MCF 10A (cell line): ENCODE measurements around the gene FCMR. TPM values are rescaled to one million over a fixed set of nuclear protein-coding genes. Genes with fewer than 3 reads are reported as not detected.

ENCODE experiments used
- BruUV-seq: library from RNA; stranded (reverse); fragments of 400-500 nt; replicated peaks from 2 replicates; lab custom pipeline; 2021; lab: Mats Ljungman, UMichigan
- CTCF ChIA-PET: fragments of 300-600 bp; sonication (Branson Sonifier 250); formaldehyde crosslinking; extraction: SDS; loops from one replicate; lab custom pipeline; 2021; ENCODE audit warnings: antibody characterized with exemption, inconsistent platforms; lab: Yijun Ruan, JAX
- POLR2A ChIA-PET: fragments of 300-600, 350-650 bp; sonication (Branson Sonifier 250); formaldehyde crosslinking; extraction: SDS; loops from one replicate; lab custom pipeline; 2020; ENCODE audit warnings: antibody characterized with exemption, inconsistent platforms; lab: Yijun Ruan, JAX
- DNase-seq: peaks from one replicate; pipeline ENCODE4 v3.0.0-alpha.2; 2018; ENCODE audit not compliant: unreplicated experiment
- H3K27ac Mint-ChIP-seq: one replicate; pipeline ENCODE4 v1.8.0; 2022; ENCODE audit warnings: mild to moderate bottlenecking, low read depth, mixed read lengths; ENCODE audit not compliant: unreplicated experiment
- H3K27me3 Mint-ChIP-seq: one replicate; pipeline ENCODE4 v1.8.0; 2022; ENCODE audit warnings: mixed read lengths; ENCODE audit not compliant: insufficient read depth, unreplicated experiment
- H3K36me3 Mint-ChIP-seq: one replicate; pipeline ENCODE4 v1.8.0; 2022; ENCODE audit warnings: mild to moderate bottlenecking, moderate library complexity, mixed read lengths; ENCODE audit not compliant: insufficient read depth, unreplicated experiment
- H3K4me1 Mint-ChIP-seq: one replicate; pipeline ENCODE4 v1.8.0; 2022; ENCODE audit warnings: mixed read lengths; ENCODE audit not compliant: insufficient read depth, unreplicated experiment
- H3K4me3 Mint-ChIP-seq: one replicate; pipeline ENCODE4 v1.8.0; 2022; ENCODE audit warnings: mild to moderate bottlenecking, moderate library complexity, mixed read lengths; ENCODE audit not compliant: unreplicated experiment
- H3K9me3 Mint-ChIP-seq: one replicate; pipeline ENCODE4 v1.8.0; 2022; ENCODE audit warnings: mixed read lengths; ENCODE audit not compliant: unreplicated experiment
- CTCF ChIP-seq: fragments of 200-600 bp; IDR thresholded peaks from one replicate; pipeline ENCODE4 v1.8.0; 2022; ENCODE audit warnings: antibody characterized with exemption, mild to moderate bottlenecking; ENCODE audit not compliant: unreplicated experiment
- intact Hi-C: fragments of 100-400 bp; cut with micrococcal nuclease; formaldehyde crosslinking; loops from 2 replicates; pipeline ENCODE4 v1.14.1; 2022
- total RNA-seq: library from RNA; stranded (reverse); gene quantifications from 2 replicates; pipeline ENCODE4 v1.2.3, GENCODE V29; 2022

The FCMR gene
- total RNA-seq, 1 experiment from 2014 or later, result 10.1 TPM

- no peak overlapping the region for H3K4me3 Mint-ChIP-seq
- no peaks in the 10 kb centered on the region for H3K36me3 Mint-ChIP-seq
- ChIA-PET CTCF (interaction anchor here (0.7 to 2.4 kb wide), 10 partner anchors 8 to 357 kb away, joined by 3 to 13 read pairs (median 4); no protein-coding TSS in a partner anchor), POLR2A (interaction anchor here (0.6 kb wide), 3 partner anchors 92 to 651 kb away, joined by 3 to 5 read pairs (median 3); no protein-coding TSS in a partner anchor)
- no TSS peak for BruUV-seq
- peaks cover 39% of the 10 kb centered on the region for H3K27me3 Mint-ChIP-seq
- no peak for DNase-seq
- TF ChIP-seq CTCF, result no peak
- peaks cover 8% of the 10 kb centered on the region for H3K4me1 Mint-ChIP-seq
- no peaks in the 10 kb centered on the region for H3K9me3 Mint-ChIP-seq
- H3K27ac Mint-ChIP-seq, result no peak overlapping the region
- intact Hi-C loops, result no loop called here
These were observed 20.2 kb upstream of the FCMR start for GRCh38 chr1:206941766-206942418.

GRCh38 chr1:206940588-206940936 lies 18.8 kb upstream of the FCMR start:
- POLR2A ChIA-PET, result no interaction called here
- no peak for DNase-seq
- no peak overlapping the region for H3K27ac Mint-ChIP-seq
- no peaks in the 10 kb centered on the region for H3K9me3 Mint-ChIP-seq
- BruUV-seq, result no TSS peak
- intact Hi-C loops, result no loop called here
- CTCF ChIA-PET, result interaction anchor here (1.3 to 1.4 kb wide), 3 partner anchors 9 to 451 kb away, joined by 3 to 5 read pairs (median 4); no protein-coding TSS in a partner anchor
- no peaks in the 10 kb centered on the region for H3K36me3 Mint-ChIP-seq
- H3K4me1 Mint-ChIP-seq, result peaks cover 8% of the 10 kb centered on the region
- TF ChIP-seq CTCF, result no peak
- peaks cover 25% of the 10 kb centered on the region for H3K27me3 Mint-ChIP-seq
- H3K4me3 Mint-ChIP-seq, result no peak overlapping the region

- no peaks in the 10 kb centered on the region for H3K36me3 Mint-ChIP-seq
- CTCF ChIA-PET, result interaction anchor here (0.7 to 1.3 kb wide), 3 partner anchors 8 to 450 kb away, joined by 3 to 5 read pairs (median 4); no protein-coding TSS in a partner anchor
- peak; percentile 38 for DNase-seq
- H3K4me3 Mint-ChIP-seq, result no peak overlapping the region
- H3K9me3 Mint-ChIP-seq, result no peaks in the 10 kb centered on the region
- no TSS peak for BruUV-seq
- peaks cover 20% of the 10 kb centered on the region for H3K27me3 Mint-ChIP-seq
- POLR2A ChIA-PET, result interaction anchor here (1.3 kb wide), 1 partner anchor 13 kb away, joined by 5 read pairs; no protein-coding TSS in a partner anchor
- H3K4me1 Mint-ChIP-seq, result peaks cover 8% of the 10 kb centered on the region
- intact Hi-C loops, result no loop called here
- H3K27ac Mint-ChIP-seq, result no peak overlapping the region
- no peak for TF ChIP-seq CTCF
These were observed 18.3 kb upstream of the FCMR start for GRCh38 chr1:206939841-206940587.

- intact Hi-C loops, result no loop called here
- Mint-ChIP-seq H3K9me3 (no peaks in the 10 kb centered on the region), H3K4me3 (no peak overlapping the region), H3K36me3 (no peaks in the 10 kb centered on the region), H3K27ac (no peak overlapping the region), H3K27me3 (peaks cover 11% of the 10 kb centered on the region), H3K4me1 (peaks cover 8% of the 10 kb centered on the region)
- no peak for TF ChIP-seq CTCF
- ChIA-PET POLR2A (interaction anchor here (0.6 to 1.3 kb wide), 3 partner anchors 13 to 180 kb away, joined by 3 to 5 read pairs (median 3); no protein-coding TSS in a partner anchor), CTCF (interaction anchor here (0.6 to 1.2 kb wide), 7 partner anchors 10 to 466 kb away, joined by 3 to 5 read pairs (median 3); no protein-coding TSS in a partner anchor)
- no TSS peak for BruUV-seq
- DNase-seq, result no peak
These were observed 17.4 kb upstream of the FCMR start for GRCh38 chr1:206939131-206939530.
